NCI-H2029 treated with DMSO at 0.1 percent for 48 hours (cell line): ENCODE data around the gene KLHL29.

ENCODE experiments used
- DNase-seq: peaks from one replicate; lab custom pipeline; 2025; lab: John Stamatoyannopoulos, UW

KLHL29 gene

GRCh38 chr2:23532391-23533337 is 147.7 kb downstream of the KLHL29 start:
- DNase-seq: no peak

GRCh38 chr2:23533338-23533695 is 148.3 kb downstream of the KLHL29 start:
- no peak for DNase-seq

- DNase-seq: no peak
Observed at GRCh38 chr2:23534771-23535170, 149.8 kb downstream of the KLHL29 start.

GRCh38 chr2:23536326-23536725 is 151.3 kb downstream of the KLHL29 start:
- DNase-seq: no peak

- no peak for DNase-seq
Observed at GRCh38 chr2:23537991-23538390, 153.0 kb downstream of the KLHL29 start.

- no peak for DNase-seq
Observed at GRCh38 chr2:23538566-23538965, 153.6 kb downstream of the KLHL29 start.

- DNase-seq: no peak
Observed at GRCh38 chr2:23540804-23541360, 155.9 kb downstream of the KLHL29 start.

- DNase-seq: no peak
Observed at GRCh38 chr2:23541503-23542229, 156.7 kb downstream of the KLHL29 start.

- no peak for DNase-seq
Observed at GRCh38 chr2:23542230-23542789, 157.3 kb downstream of the KLHL29 start.

- DNase-seq: no peak
Observed at GRCh38 chr2:23543302-23543701, 158.3 kb downstream of the KLHL29 start.

- no peak for DNase-seq
Observed at GRCh38 chr2:23543728-23544127, 158.7 kb downstream of the KLHL29 start.

GRCh38 chr2:23544589-23545295 is 159.8 kb downstream of the KLHL29 start:
- DNase-seq: no peak

GRCh38 chr2:23545396-23545795 is 160.4 kb downstream of the KLHL29 start:
- no peak for DNase-seq

- no peak for DNase-seq
Observed at GRCh38 chr2:23545811-23546210, 160.8 kb downstream of the KLHL29 start.

- DNase-seq: no peak
Observed at GRCh38 chr2:23546913-23547312, 161.9 kb downstream of the KLHL29 start.

- no peak for DNase-seq
Observed at GRCh38 chr2:23547725-23548124, 162.7 kb downstream of the KLHL29 start.

- DNase-seq: no peak
Observed at GRCh38 chr2:23548143-23548769, 163.3 kb downstream of the KLHL29 start.

- DNase-seq: no peak
Observed at GRCh38 chr2:23549051-23549450, 164.1 kb downstream of the KLHL29 start.

- no peak for DNase-seq
Observed at GRCh38 chr2:23549821-23550530, 165.0 kb downstream of the KLHL29 start.

GRCh38 chr2:23550553-23550952 is 165.6 kb downstream of the KLHL29 start:
- DNase-seq: no peak

GRCh38 chr2:23551875-23552274 is 166.9 kb downstream of the KLHL29 start:
- no peak for DNase-seq
